Skin epidermis (tissue), 12 donors: ENCODE results near the gene HOXD8.
A peak's percentile ranks its signal among the peaks of the same experiment; 100 is the strongest.

Experiments used
- H3K27ac ChIP-seq, 21 experiments: fragments of 200-600 bp; sonication (generic) in 11 of 21; one replicate each; pipeline ENCODE4 v1.5.0; 2020; ENCODE audit warnings: mild to moderate bottlenecking in 3 of 21, inconsistent platforms in 2 of 21, moderate library complexity in 2 of 21
- H3K4me3 ChIP-seq, 7 experiments: fragments of 200-600 bp; sonication (generic) in 2 of 7; one replicate each; pipeline ENCODE4 v1.5.0; 2020; ENCODE audit warnings: inconsistent platforms in 2 of 7, mild to moderate bottlenecking in 2 of 7, moderate library complexity in 1 of 7

The HOXD8 gene

GRCh38 chr2:176128982-176129796 lies at the start of gene HOXD8:
Gene HOXD8, plus strand, starts transcription at chr2:176129705. Its CDS starts 662 bp downstream, at chr2:176130367.
- peak within 1 kb of the TSS; percentile 32 to 95 (median 84) for H3K27ac ChIP-seq
- H3K4me3 ChIP-seq: peak within 1 kb of the TSS; percentile 30 to 55 (median 44)

- Histone ChIP-seq H3K4me3 (peak overlapping the region in 3 of 7 experiments; percentile 1 to 23 (median 22)), H3K27ac (no peak overlapping the region)
Measured at GRCh38 chr2:176079831-176080539, 49.5 kb upstream of the HOXD8 start.

GRCh38 chr2:176080540-176081375 lies 48.7 kb upstream of the HOXD8 start:
- peak overlapping the region in 1 of 7 experiments; percentile 22 for H3K4me3 ChIP-seq
- no peak overlapping the region for H3K27ac ChIP-seq

GRCh38 chr2:176081376-176081836 lies 48.1 kb upstream of the HOXD8 start:
- Histone ChIP-seq H3K4me3 (no peak overlapping the region), H3K27ac (no peak overlapping the region)

- no peak overlapping the region for H3K4me3 ChIP-seq
- H3K27ac ChIP-seq: no peak overlapping the region
Measured at GRCh38 chr2:176081837-176082524, 47.5 kb upstream of the HOXD8 start.

- no peak overlapping the region for H3K27ac ChIP-seq
- no peak overlapping the region for H3K4me3 ChIP-seq
Measured at GRCh38 chr2:176082525-176082823, 47.0 kb upstream of the HOXD8 start.

- no peak overlapping the region for H3K4me3 ChIP-seq
- H3K27ac ChIP-seq: no peak overlapping the region
Measured at GRCh38 chr2:176082824-176083751, 46.4 kb upstream of the HOXD8 start.

GRCh38 chr2:176083796-176084261 lies 45.7 kb upstream of the HOXD8 start, which contains the start of gene EVX2:
Gene EVX2, minus strand, starts transcription at chr2:176083962. Its CDS starts 186 bp downstream, at chr2:176083776.
- no peak within 1 kb of the TSS for H3K4me3 ChIP-seq
- no peak within 1 kb of the TSS for H3K27ac ChIP-seq

- Histone ChIP-seq H3K27ac (no peak overlapping the region), H3K4me3 (no peak overlapping the region)
Measured at GRCh38 chr2:176084611-176085119, 44.8 kb upstream of the HOXD8 start.

- Histone ChIP-seq H3K4me3 (no peak overlapping the region), H3K27ac (no peak overlapping the region)
Measured at GRCh38 chr2:176085120-176085788, 44.3 kb upstream of the HOXD8 start.

GRCh38 chr2:176085861-176086771 lies 43.4 kb upstream of the HOXD8 start:
- no peak overlapping the region for H3K4me3 ChIP-seq
- no peak overlapping the region for H3K27ac ChIP-seq

GRCh38 chr2:176087330-176088047 lies 42.0 kb upstream of the HOXD8 start:
- Histone ChIP-seq H3K4me3 (peak overlapping the region in 3 of 7 experiments; percentile 1 to 17 (median 6)), H3K27ac (no peak overlapping the region)

- Histone ChIP-seq H3K27ac (no peak overlapping the region), H3K4me3 (peak overlapping the region in 4 of 7 experiments; percentile 1 to 17 (median 9))
Measured at GRCh38 chr2:176088048-176088936, 41.2 kb upstream of the HOXD8 start.

- Histone ChIP-seq H3K27ac (no peak overlapping the region), H3K4me3 (no peak overlapping the region)
Measured at GRCh38 chr2:176088937-176089842, 40.3 kb upstream of the HOXD8 start.
